HEK293 (cell line): ENCODE measurements around the gene C20orf144.

Source experiments
- CTCF ChIA-PET: fragments of 350-600 bp; formaldehyde crosslinking; extraction: SDS; loops from one replicate; lab custom pipeline; 2021; ENCODE audit warnings: antibody characterized with exemption; lab: Yijun Ruan, JAX
- POLR2A ChIA-PET: fragments of 300-600 bp; formaldehyde crosslinking; extraction: SDS; loops from one replicate; lab custom pipeline; 2020; ENCODE audit warnings: antibody characterized with exemption, inconsistent platforms; lab: Yijun Ruan, JAX
- H3K27ac ChIP-seq: fragments of 200-500 bp; sonication (Bioruptor generic); 2 replicates; pipeline ENCODE4 v1.5.1; 2014; ENCODE audit warnings: low read depth, low read length, control low read depth, inconsistent platforms; ENCODE audit errors: extremely low read depth
- H3K36me3 ChIP-seq, 2 experiments: fragments of 200-500 bp in 1 of 2; sonication (Bioruptor generic) in 1 of 2; 1 replicate in 1 of 2; 2 replicates in 1 of 2; pipeline ENCODE4 v1.5.1; 2014 to 2017; ENCODE audit warnings: inconsistent platforms in 2 of 2, low read length in 2 of 2; ENCODE audit not compliant: control insufficient read depth in 2 of 2, insufficient read depth in 1 of 2
- H3K4me1 ChIP-seq: fragments of 200-500 bp; sonication (Bioruptor generic); 2 replicates; pipeline ENCODE4 v1.5.1; 2014; ENCODE audit warnings: mild to moderate bottlenecking, low read length, inconsistent platforms; ENCODE audit not compliant: control insufficient read depth, insufficient read depth
- H3K4me3 ChIP-seq: 2 replicates; pipeline ENCODE4 v1.5.1; 2011; ENCODE audit warnings: low read depth, mild to moderate bottlenecking, control low read depth, low read length, moderate library complexity
- H3K9me3 ChIP-seq: fragments of 200-500 bp; sonication (Bioruptor generic); 2 replicates; pipeline ENCODE4 v1.5.1; 2014; ENCODE audit warnings: low read depth, low read length, inconsistent platforms; ENCODE audit not compliant: control insufficient read depth, insufficient read depth
- KLF16 ChIP-seq: fragments of 450-650 bp; formaldehyde crosslinking; IDR thresholded peaks from 2 replicates; pipeline ENCODE4 v1.5.1; 2017; ENCODE audit warnings: missing biosample characterization, missing genetic modification characterization
- KLF9 ChIP-seq: fragments of 450-650 bp; formaldehyde crosslinking; IDR thresholded peaks from 2 replicates; pipeline ENCODE4 v1.5.1; 2016; ENCODE audit warnings: missing biosample characterization, missing genetic modification characterization, low read depth
- MEIS1 ChIP-seq: sonication (generic); formaldehyde crosslinking; IDR thresholded peaks from 2 replicates; pipeline ENCODE4 v1.8.1; 2022; ENCODE audit warnings: missing genetic modification reagents, mild to moderate bottlenecking, borderline replicate concordance
- OSR2 ChIP-seq: fragments of 450-650 bp; formaldehyde crosslinking; IDR thresholded peaks from 2 replicates; pipeline ENCODE4 v1.5.1; 2016; ENCODE audit warnings: missing biosample characterization, missing genetic modification characterization
- SCRT2 ChIP-seq: fragments of 450-650 bp; formaldehyde crosslinking; IDR thresholded peaks from 2 replicates; pipeline ENCODE4 v1.5.1; 2016; ENCODE audit warnings: missing biosample characterization, missing genetic modification characterization
- SP2 ChIP-seq: fragments of 450-650 bp; formaldehyde crosslinking; IDR thresholded peaks from 2 replicates; pipeline ENCODE4 v1.5.1; 2016; ENCODE audit warnings: missing biosample characterization, missing genetic modification characterization
- ZFP69B ChIP-seq: fragments of 450-650 bp; formaldehyde crosslinking; IDR thresholded peaks from 2 replicates; pipeline ENCODE4 v1.5.1; 2016; ENCODE audit warnings: missing biosample characterization, missing genetic modification characterization
- ZNF174 ChIP-seq: fragments of 450-650 bp; formaldehyde crosslinking; IDR thresholded peaks from 2 replicates; pipeline ENCODE4 v1.5.0; 2017; ENCODE audit warnings: missing biosample characterization, mild to moderate bottlenecking, missing genetic modification characterization
- ZNF202 ChIP-seq: fragments of 450-650 bp; formaldehyde crosslinking; IDR thresholded peaks from 2 replicates; pipeline ENCODE4 v1.5.1; 2016; ENCODE audit warnings: missing biosample characterization, missing genetic modification characterization, borderline replicate concordance
- ZNF223 ChIP-seq: fragments of 450-650 bp; formaldehyde crosslinking; IDR thresholded peaks from 2 replicates; pipeline ENCODE4 v1.5.1; 2016; ENCODE audit warnings: missing biosample characterization, missing genetic modification characterization
- ZNF324 ChIP-seq: fragments of 450-650 bp; formaldehyde crosslinking; IDR thresholded peaks from 2 replicates; pipeline ENCODE4 v1.5.1; 2016; ENCODE audit warnings: missing biosample characterization, missing genetic modification characterization
- ZNF433 ChIP-seq: fragments of 450-650 bp; formaldehyde crosslinking; IDR thresholded peaks from 2 replicates; pipeline ENCODE4 v1.5.1; 2016; ENCODE audit warnings: missing biosample characterization, missing genetic modification characterization, low read depth
- ZNF658 ChIP-seq: fragments of 450-650 bp; formaldehyde crosslinking; IDR thresholded peaks from 2 replicates; pipeline ENCODE4; 2016; ENCODE audit warnings: missing biosample characterization, missing genetic modification characterization
- ZNF677 ChIP-seq: fragments of 450-650 bp; IDR thresholded peaks from 2 replicates; pipeline ENCODE4 v1.5.0; 2018; ENCODE audit warnings: missing biosample characterization, mild to moderate bottlenecking, missing genetic modification characterization, moderate library complexity
- ZNF701 ChIP-seq: fragments of 450-650 bp; formaldehyde crosslinking; IDR thresholded peaks from 2 replicates; pipeline ENCODE4 v1.5.1; 2016; ENCODE audit warnings: missing biosample characterization, missing genetic modification characterization
- ZNF792 ChIP-seq: fragments of 450-650 bp; formaldehyde crosslinking; IDR thresholded peaks from 2 replicates; pipeline ENCODE4 v1.5.1; 2016; ENCODE audit warnings: missing biosample characterization, missing genetic modification characterization
- ZSCAN30 ChIP-seq: fragments of 450-650 bp; IDR thresholded peaks from 2 replicates; pipeline ENCODE4 v1.5.1; 2018; ENCODE audit warnings: missing biosample characterization, mild to moderate bottlenecking, missing genetic modification characterization, moderate library complexity
- TF ChIP-seq, protein P1 (sequence below): fragments of 450-650 bp; formaldehyde crosslinking; IDR thresholded peaks from 2 replicates; pipeline ENCODE4 v1.5.1; 2017; ENCODE audit warnings: missing biosample characterization, missing genetic modification characterization
- TF ChIP-seq, protein P2 (sequence below): fragments of 450-650 bp; formaldehyde crosslinking; IDR thresholded peaks from 2 replicates; pipeline ENCODE4 v1.5.1; 2017; ENCODE audit warnings: missing biosample characterization, missing genetic modification characterization

The C20orf144 gene

DNA sequence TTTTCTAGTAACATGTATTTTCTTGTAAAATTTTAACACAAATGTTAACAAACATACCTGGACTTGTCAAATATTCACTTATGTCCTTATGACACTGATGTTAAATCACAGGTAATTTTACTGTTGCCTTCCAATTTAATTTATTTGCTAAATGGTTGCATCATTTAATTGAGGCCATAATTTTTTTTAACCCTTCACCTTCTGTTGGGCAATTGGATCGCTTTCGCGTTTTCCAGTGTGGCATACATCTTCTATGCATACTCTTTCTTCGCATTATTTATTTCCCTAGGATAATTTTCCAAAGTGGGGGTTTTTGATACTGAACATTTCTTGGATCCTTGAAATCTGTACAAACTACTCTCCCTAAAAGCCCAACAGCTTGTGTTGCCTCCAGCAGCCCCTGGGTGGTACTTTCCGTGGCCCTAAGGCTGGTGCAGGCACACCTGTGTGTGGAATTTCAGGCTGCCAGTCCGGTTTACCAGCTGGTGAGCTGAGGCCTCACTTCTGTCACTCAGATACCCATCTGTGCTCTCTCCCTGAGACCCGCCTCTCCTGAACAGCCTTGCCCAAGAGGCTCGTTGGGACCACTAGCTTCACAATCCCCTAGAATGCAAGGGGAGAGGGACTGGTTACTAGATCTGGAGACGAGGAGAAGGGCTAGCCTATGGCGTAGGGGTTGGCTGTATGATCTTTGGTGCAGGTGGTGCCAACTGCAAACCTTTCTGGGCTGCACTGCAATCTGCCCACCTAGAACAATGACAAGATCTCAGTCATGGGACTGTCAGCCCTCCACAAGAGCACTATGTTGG lies 11.2 kb upstream of the C20orf144 start:
- no peak overlapping the region for H3K4me3 ChIP-seq
- no peaks in the 10 kb centered on the region for H3K4me1 ChIP-seq
- H3K9me3 ChIP-seq = no peaks in the 10 kb centered on the region
- peaks cover 1 to 7% of the 10 kb centered on the region in 2 experiments; a peak in 2 of 3 replicates for H3K36me3 ChIP-seq
- H3K27ac ChIP-seq = no peak overlapping the region
- ChIA-PET POLR2A (interaction anchor here (0.8 to 2.9 kb wide), 2 partner anchors 13 to 41 kb away, joined by 3 to 7 read pairs; no protein-coding TSS in a partner anchor), CTCF (interaction anchor here (0.5 to 2.2 kb wide), 4 partner anchors 12 to 196 kb away, joined by 3 to 9 read pairs (median 4); no protein-coding TSS in a partner anchor)
- TF ChIP-seq, protein P1, sequence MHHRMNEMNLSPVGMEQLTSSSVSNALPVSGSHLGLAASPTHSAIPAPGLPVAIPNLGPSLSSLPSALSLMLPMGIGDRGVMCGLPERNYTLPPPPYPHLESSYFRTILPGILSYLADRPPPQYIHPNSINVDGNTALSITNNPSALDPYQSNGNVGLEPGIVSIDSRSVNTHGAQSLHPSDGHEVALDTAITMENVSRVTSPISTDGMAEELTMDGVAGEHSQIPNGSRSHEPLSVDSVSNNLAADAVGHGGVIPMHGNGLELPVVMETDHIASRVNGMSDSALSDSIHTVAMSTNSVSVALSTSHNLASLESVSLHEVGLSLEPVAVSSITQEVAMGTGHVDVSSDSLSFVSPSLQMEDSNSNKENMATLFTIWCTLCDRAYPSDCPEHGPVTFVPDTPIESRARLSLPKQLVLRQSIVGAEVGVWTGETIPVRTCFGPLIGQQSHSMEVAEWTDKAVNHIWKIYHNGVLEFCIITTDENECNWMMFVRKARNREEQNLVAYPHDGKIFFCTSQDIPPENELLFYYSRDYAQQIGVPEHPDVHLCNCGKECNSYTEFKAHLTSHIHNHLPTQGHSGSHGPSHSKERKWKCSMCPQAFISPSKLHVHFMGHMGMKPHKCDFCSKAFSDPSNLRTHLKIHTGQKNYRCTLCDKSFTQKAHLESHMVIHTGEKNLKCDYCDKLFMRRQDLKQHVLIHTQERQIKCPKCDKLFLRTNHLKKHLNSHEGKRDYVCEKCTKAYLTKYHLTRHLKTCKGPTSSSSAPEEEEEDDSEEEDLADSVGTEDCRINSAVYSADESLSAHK (tag by site-specific recombination) = no peak
- TF ChIP-seq SP2 (no peak), ZFP69B (tag by site-specific recombination) (no peak), ZSCAN30 (tag by site-specific recombination) (no peak), ZNF223 (tag by site-specific recombination) (no peak), KLF9 (tag by site-specific recombination) (no peak), ZNF658 (no peak), ZNF792 (tag by site-specific recombination) (no peak), MEIS1 (CRISPR knock-in tag) (no peak), OSR2 (tag by site-specific recombination) (no peak)

DNA sequence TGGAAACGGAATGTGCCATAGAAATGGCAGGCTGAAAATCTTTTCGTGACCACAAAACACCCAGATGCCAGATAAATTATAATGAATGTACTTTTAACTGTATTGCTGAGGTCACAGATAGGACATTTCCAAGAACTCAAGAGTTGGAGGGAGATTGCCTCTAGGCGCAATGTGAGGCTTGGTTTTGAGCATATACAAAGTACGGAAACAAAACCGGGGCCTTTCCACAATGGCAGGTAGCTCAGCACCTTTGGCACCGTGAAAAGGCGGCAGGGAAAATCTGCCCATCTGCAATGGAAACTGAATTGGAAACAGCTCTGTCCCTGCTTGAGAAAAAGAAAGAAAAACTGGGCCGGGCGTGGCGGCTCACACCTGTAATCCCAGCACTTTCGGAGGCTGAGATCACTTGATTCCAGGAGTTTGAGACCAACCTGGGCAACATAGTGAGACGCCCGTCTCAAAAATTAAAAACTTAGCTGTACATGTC lies 10.5 kb upstream of the C20orf144 start:
- ChIA-PET POLR2A (interaction anchor here (2.9 to 3.5 kb wide), 2 partner anchors 12 kb away, joined by 7 to 23 read pairs; no protein-coding TSS in a partner anchor), CTCF (interaction anchor here (0.6 to 2.7 kb wide), 6 partner anchors 11 to 194 kb away, joined by 3 to 9 read pairs (median 4); no protein-coding TSS in a partner anchor)
- peaks cover 0 to 6% of the 10 kb centered on the region in 2 experiments; a peak in 1 of 3 replicates for H3K36me3 ChIP-seq
- no peak overlapping the region for H3K27ac ChIP-seq
- no peak for TF ChIP-seq SCRT2 (tag by site-specific recombination)
- TF ChIP-seq ZNF324 (tag by site-specific recombination) = no peak
- no peak for TF ChIP-seq ZNF701
- TF ChIP-seq ZNF433 (tag by site-specific recombination) = no peak
- TF ChIP-seq ZNF202 = no peak
- TF ChIP-seq KLF16 = no peak
- TF ChIP-seq ZNF174 = no peak
- TF ChIP-seq, protein P2, sequence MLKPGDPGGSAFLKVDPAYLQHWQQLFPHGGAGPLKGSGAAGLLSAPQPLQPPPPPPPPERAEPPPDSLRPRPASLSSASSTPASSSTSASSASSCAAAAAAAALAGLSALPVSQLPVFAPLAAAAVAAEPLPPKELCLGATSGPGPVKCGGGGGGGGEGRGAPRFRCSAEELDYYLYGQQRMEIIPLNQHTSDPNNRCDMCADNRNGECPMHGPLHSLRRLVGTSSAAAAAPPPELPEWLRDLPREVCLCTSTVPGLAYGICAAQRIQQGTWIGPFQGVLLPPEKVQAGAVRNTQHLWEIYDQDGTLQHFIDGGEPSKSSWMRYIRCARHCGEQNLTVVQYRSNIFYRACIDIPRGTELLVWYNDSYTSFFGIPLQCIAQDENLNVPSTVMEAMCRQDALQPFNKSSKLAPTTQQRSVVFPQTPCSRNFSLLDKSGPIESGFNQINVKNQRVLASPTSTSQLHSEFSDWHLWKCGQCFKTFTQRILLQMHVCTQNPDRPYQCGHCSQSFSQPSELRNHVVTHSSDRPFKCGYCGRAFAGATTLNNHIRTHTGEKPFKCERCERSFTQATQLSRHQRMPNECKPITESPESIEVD (tag by site-specific recombination) = 0 out of 2 replicates have a peak, but pooled peaks have one; percentile 37
- TF ChIP-seq ZNF677 = no peak
- H3K4me3 ChIP-seq = no peak overlapping the region
- no peaks in the 10 kb centered on the region for H3K9me3 ChIP-seq
- H3K4me1 ChIP-seq = no peaks in the 10 kb centered on the region
